ENCODE measurements around the gene PCDHAC1.

The PCDHAC1 gene

GRCh38 chr5:140969880-140970279, 43.8 kb downstream of the PCDHAC1 start:
- DNase-seq, result no peak

GRCh38 chr5:140973550-140973949, 47.5 kb downstream of the PCDHAC1 start:
- no peak for DNase-seq

DNA sequence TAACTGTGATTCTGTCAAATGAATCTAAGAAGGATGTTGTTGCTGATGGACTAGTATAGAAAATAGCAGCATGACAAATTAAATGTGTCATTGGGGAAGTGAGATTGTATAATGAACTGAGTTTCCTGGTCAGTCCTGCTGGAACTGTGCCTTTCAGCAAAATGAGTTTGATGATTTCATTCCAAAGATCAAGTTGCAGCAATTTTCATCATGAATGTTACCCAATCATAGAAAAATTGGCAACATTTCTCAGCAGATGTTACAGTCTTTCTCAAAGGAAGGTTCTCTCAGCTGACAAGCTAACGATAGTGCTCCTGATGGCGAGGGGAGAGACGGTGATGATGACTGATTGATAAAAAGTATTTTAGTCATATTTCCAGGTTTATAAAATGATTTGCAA, 50.9 kb downstream of the PCDHAC1 start:
- peak; percentile 65 for DNase-seq

DNA sequence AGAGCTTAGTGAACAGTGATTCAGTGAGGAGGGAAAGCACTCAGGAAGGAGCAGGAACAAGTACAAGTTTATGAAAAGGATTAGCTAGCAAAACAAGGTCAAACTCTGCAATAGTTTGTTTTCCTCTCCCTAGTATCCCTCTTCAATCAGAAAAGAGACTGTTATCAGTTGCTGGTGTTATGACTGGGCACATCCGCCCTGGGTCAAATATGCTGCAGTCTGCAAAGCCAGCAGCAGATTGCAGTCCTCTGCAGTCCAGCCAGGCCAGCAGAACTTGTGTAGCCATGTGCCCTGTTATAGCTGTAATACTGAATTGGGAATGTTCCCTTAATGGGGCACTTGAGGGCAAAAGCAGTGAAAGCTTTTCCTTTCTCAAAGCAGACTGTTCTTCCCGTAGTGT, 52.2 kb downstream of the PCDHAC1 start:
- DNase-seq, result no peak

DNA sequence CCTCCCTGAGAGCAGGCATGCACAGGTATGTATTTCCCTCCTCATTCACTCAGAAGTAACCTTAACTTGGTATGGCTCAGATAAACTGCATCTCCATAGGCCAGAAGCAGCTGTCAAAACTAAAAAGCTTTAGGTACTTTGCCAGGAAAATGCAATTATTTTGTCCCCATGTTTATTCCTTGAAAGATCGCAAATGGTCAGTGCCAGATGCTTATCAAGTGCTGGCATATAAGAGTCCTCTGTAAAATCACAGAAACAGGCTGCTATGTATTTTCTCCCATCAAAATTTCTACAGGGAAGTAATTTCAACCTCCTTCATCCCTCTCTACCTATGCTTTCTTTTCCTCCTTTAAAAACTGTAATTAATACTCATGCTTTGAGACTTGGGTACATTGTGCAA, 52.9 kb downstream of the PCDHAC1 start:
- no peak for DNase-seq

Data from NCI-H1694 (cell line).